ENCODE results near the gene FAM200A.

The FAM200A gene

DNA sequence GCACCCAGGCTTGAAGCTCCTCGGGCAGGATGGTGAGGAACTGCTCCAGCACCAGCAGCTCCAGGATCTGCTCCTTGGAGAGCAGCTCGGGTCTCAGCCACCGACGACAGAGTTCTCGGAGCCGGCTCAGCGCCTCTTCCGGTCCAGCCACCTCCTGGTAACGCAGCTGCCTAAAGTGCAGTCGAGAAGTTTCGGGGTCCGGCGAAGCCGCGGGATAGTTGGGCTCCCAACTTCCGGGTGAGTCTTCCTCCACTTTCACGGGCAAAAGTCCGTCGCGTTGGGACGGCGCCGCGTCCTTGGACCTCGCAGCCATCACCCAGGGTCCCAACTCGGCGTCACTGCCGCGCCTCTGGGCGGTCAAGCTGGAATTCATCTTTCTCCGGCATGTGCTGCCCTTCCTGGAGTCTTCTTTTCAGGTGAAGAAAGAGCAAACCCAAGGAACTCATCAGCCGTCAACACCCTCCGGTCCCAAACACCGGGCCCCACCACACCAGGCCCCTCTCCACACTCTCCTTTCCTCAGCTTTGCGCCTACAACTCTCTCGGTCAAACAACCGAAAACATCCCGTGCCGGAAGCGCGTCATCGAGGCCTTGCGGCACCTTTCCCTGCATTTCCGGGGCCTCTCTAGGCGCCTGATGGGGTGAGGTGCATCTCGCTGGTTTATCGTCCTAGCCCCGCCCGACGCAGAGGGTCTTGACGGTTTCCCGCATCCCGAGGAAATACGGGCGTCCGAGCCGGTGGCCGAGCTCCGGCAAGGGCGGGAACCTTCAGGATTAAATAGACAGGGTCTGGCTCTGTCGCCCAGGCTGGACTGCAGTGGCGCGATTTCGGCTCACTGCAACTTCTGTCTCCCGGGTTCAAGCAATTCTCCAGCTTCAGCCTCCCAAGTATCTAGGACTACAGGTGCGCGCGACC, 51.9 kb downstream of the FAM200A start, which contains the start of gene ZNF394:
Gene ZNF394, minus strand, starts transcription at position 561 of the 916 bp plus-strand sequence. Its CDS starts 188 bp downstream, at position 373.
- DNase-seq: peak; percentile 91 to 92

DNA sequence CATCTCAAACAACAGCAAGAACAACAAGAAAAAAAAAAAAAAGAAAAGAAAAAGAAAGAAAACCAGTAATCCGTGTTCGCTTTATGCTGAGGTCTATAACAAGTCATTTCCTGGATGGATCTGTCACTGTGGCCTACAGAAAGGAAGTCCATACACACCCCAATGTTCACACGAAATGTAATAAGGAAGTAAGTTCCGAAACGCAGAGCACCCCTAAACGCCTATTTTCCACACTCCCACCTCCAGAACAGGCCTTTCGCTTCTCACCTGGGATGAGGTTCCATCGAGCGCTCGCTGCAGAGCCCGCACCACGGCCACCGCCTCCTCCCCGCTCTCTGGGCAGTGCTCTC, 52.6 kb downstream of the FAM200A start:
- peak; percentile 51 to 55 for DNase-seq

DNA sequence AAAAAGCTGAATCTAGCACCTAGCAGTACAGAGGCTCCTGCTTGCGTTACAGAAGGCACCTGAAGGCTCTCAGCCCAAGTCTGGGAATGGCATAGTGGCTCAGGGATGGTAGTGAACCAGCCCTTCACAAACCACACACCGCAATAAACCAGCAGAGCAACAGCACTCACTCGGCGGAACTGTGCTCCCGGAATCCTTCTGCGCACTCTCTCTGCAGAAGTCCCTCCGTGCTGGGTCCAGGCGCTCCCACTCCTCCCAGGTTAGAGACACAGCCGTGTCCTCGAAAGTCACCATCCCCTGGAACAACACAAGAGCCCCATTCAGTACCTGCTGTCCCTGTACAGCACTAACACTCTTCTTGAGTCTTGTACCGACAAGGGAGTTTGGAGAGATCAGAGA, 53.4 kb downstream of the FAM200A start:
- DNase-seq: no peak

DNA sequence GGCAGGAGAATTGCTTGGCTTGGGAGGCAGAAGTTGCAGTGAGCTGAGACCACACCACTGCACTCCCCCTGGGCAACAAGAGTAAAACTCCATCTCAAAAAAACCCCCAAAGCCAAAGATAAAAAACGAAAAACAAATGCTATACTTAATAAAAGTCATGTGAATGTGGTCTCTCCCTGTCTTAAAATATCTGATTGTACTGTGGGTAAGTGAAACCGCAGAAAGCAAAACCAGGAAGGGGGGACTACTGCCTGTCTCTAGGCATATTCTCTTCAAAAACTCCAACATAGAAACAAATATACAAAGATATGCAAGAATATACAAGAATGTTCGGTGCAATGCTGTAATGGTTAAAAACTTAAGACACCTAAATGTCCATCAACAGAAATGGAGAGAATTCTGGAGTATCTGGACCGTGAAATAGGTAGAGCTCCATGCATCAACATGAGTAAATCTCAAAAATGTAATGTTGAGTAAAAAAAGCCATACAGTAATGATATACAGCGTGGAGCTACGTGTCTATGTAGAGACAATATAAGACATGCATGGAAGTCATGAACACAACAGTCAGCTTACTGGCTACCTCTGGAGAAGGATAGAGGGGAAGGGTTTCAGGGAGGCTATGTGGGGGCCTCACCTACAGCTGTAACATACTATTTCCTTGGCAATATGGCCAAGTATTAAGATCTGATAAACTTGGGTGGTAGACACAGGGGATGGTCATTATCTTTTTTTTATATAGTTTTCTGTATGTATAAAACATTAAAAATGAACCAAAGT, 54.0 kb downstream of the FAM200A start:
- no peak for DNase-seq
